NCI-H146 (cell line): ENCODE data around the gene FAM228A.
"Not testable (repeated sequence)": the region's sequence is repeated elsewhere in the genome, so short reads cannot be mapped to it uniquely, and the experiment has no call there.

Experiments used
- DNase-seq: peaks from one replicate; lab custom pipeline; 2025; lab: John Stamatoyannopoulos, UW

FAM228A gene

GRCh38 chr2:24191156-24191555 is 16.3 kb downstream of the FAM228A start:
- no peak for DNase-seq

GRCh38 chr2:24191848-24192247 is 17.0 kb downstream of the FAM228A start:
- no peak for DNase-seq

- DNase-seq, result not testable (repeated sequence)
These were observed 22.4 kb downstream of the FAM228A start for GRCh38 chr2:24197213-24197612.

GRCh38 chr2:24199968-24200590 is 25.2 kb downstream of the FAM228A start:
- no peak for DNase-seq

- no peak for DNase-seq
These were observed 25.9 kb downstream of the FAM228A start for GRCh38 chr2:24200799-24201198.

GRCh38 chr2:24203029-24203786 is 28.4 kb downstream of the FAM228A start:
- no peak for DNase-seq

- DNase-seq, result no peak
These were observed 28.9 kb downstream of the FAM228A start for GRCh38 chr2:24203787-24204150.

- no peak for DNase-seq
These were observed 29.7 kb downstream of the FAM228A start for GRCh38 chr2:24204505-24204904.

- DNase-seq, result no peak
These were observed 30.3 kb downstream of the FAM228A start for GRCh38 chr2:24205131-24205530.

GRCh38 chr2:24206242-24206641 is 31.4 kb downstream of the FAM228A start:
- peak; percentile 59 for DNase-seq

GRCh38 chr2:24206714-24207113 is 31.9 kb downstream of the FAM228A start:
- no peak for DNase-seq

GRCh38 chr2:24207359-24207758 is 32.5 kb downstream of the FAM228A start:
- no peak for DNase-seq

- DNase-seq, result no peak
These were observed 33.6 kb downstream of the FAM228A start for GRCh38 chr2:24208490-24208889.

GRCh38 chr2:24209389-24210105 is 34.7 kb downstream of the FAM228A start:
- no peak for DNase-seq

GRCh38 chr2:24210106-24210455 is 35.2 kb downstream of the FAM228A start:
- DNase-seq, result no peak

GRCh38 chr2:24210723-24211122 is 35.9 kb downstream of the FAM228A start:
- DNase-seq, result no peak

- no peak for DNase-seq
These were observed 36.6 kb downstream of the FAM228A start for GRCh38 chr2:24211408-24211807.

- no peak for DNase-seq
These were observed 40.0 kb downstream of the FAM228A start for GRCh38 chr2:24214880-24215279.

- no peak for DNase-seq
These were observed 45.9 kb downstream of the FAM228A start for GRCh38 chr2:24220554-24221291.

- DNase-seq, result no peak
These were observed 46.6 kb downstream of the FAM228A start for GRCh38 chr2:24221343-24222050.

GRCh38 chr2:24222946-24223345 is 48.1 kb downstream of the FAM228A start:
- DNase-seq, result no peak
